HepG2 (cell line): ENCODE measurements around the gene ATP8B4. TPM values are rescaled to one million over a fixed set of nuclear protein-coding genes. Genes with fewer than 3 reads are reported as not detected.

Experiments used
- ATAC-seq: fragments of 200-7000 bp; cut with Tn5 transposase; 3 replicates; pipeline ENCODE4 v1.9.1; 2020; ENCODE audit warnings: mild to moderate bottlenecking, moderate library complexity
- BruUV-seq: library from RNA; stranded (reverse); fragments of 400-500 nt; replicated peaks from 2 replicates; lab custom pipeline; 2021; lab: Mats Ljungman, UMichigan
- CTCF ChIA-PET: fragments of 300-600 bp; formaldehyde crosslinking; extraction: SDS; loops from one replicate; lab custom pipeline; 2021; ENCODE audit warnings: low total read pairs, inconsistent platforms, low intra/inter-chr PET ratio; lab: Yijun Ruan, JAX
- POLR2A ChIA-PET: fragments of 350-600 bp; sonication (Branson Sonifier 250); formaldehyde crosslinking; loops from one replicate; lab custom pipeline; 2020; ENCODE audit warnings: antibody characterized with exemption, inconsistent platforms; lab: Yijun Ruan, JAX
- DNase-seq: peaks from one replicate; pipeline ENCODE4 v3.0.0-alpha.2; 2015; ENCODE audit warnings: low spot score
- FAIRE-seq: peaks from 3 replicates; lab custom pipeline; 2011; peaks lifted over from hg19 to GRCh38; lab: Jason Lieb, UNC
- H2AFZ ChIP-seq: one replicate; pipeline ENCODE4 v1.6.1; 2011; ENCODE audit warnings: low read length, inconsistent platforms
- H3K27ac ChIP-seq: fragments of 300-600 bp; 3 replicates; pipeline ENCODE4 v1.8.0; 2011; ENCODE audit warnings: mixed run types, mild to moderate bottlenecking, mixed read lengths, low read length, inconsistent platforms; ENCODE audit not compliant: insufficient read depth; ENCODE audit errors: extremely low read length
- H3K27me3 ChIP-seq, 2 experiments: fragments of 200-600 bp in 1 of 2; 2 replicates in 1 of 2; 3 replicates in 1 of 2; pipeline versions ENCODE4 v1.6.0 to v1.8.0; 2011; ENCODE audit warnings: low read length in 2 of 2, mild to moderate bottlenecking in 2 of 2, moderate library complexity in 2 of 2, inconsistent platforms in 1 of 2; ENCODE audit not compliant: insufficient read depth in 2 of 2, control insufficient read depth in 1 of 2
- H3K36me3 ChIP-seq, 2 experiments: fragments of 200-600 bp in 1 of 2; replicated peaks in 1 of 2; 2 replicates in 1 of 2; 3 replicates in 1 of 2; pipeline versions ENCODE4 v1.5.1 to v1.8.0; 2011; ENCODE audit warnings: low read length in 2 of 2, inconsistent platforms in 1 of 2; ENCODE audit not compliant: insufficient read depth in 2 of 2, control insufficient read depth in 1 of 2
- H3K4me1 ChIP-seq: 2 replicates; pipeline ENCODE4 v1.5.1; 2012; ENCODE audit warnings: low read length, inconsistent platforms; ENCODE audit not compliant: insufficient read depth
- H3K4me2 ChIP-seq: 2 replicates; pipeline ENCODE4 v1.6.0; 2011; ENCODE audit warnings: low read depth, low read length, inconsistent platforms
- H3K4me3 ChIP-seq, 3 experiments: fragments of 200-600 bp in 1 of 3; sonication (generic), shearing (Covaris generic) in 1 of 3; replicated peaks in 1 of 3; 2 replicates each; pipeline ENCODE4 v1.5.1; 2011 to 2016; ENCODE audit warnings: low read length in 3 of 3, inconsistent platforms in 2 of 3, low read depth in 2 of 3, mild to moderate bottlenecking in 2 of 3, control low read depth in 1 of 3, mixed read lengths in 1 of 3; ENCODE audit not compliant: insufficient read depth in 1 of 3
- H3K79me2 ChIP-seq: one replicate; pipeline ENCODE4 v1.6.1; 2011; ENCODE audit warnings: low read length, inconsistent platforms; ENCODE audit not compliant: insufficient read depth
- H3K9ac ChIP-seq: 2 replicates; pipeline ENCODE4 v1.6.0; 2011; ENCODE audit warnings: mild to moderate bottlenecking, low read depth, low read length, inconsistent platforms; ENCODE audit not compliant: insufficient read depth
- H3K9me3 ChIP-seq: 2 replicates; pipeline ENCODE4 v1.5.1; 2012; ENCODE audit warnings: mild to moderate bottlenecking, low read length
- H4K20me1 ChIP-seq: 2 replicates; pipeline ENCODE4 v1.6.0; 2011; ENCODE audit warnings: inconsistent platforms, mild to moderate bottlenecking, low read length, moderate library complexity; ENCODE audit not compliant: insufficient read depth
- BCLAF1 ChIP-seq: fragments of 450-650 bp; IDR thresholded peaks from 2 replicates; pipeline ENCODE4 v1.6.1; 2017; ENCODE audit warnings: mild to moderate bottlenecking
- CAMTA2 ChIP-seq: sonication (generic); formaldehyde crosslinking; IDR thresholded peaks from 2 replicates; pipeline ENCODE4 v1.4.0; 2020; ENCODE audit warnings: mild to moderate bottlenecking, missing genetic modification reagents, borderline replicate concordance
- FOXM1 ChIP-seq: sonication (generic); formaldehyde crosslinking; IDR thresholded peaks from 2 replicates; pipeline ENCODE4 v1.5.0; 2020; ENCODE audit warnings: missing genetic modification reagents
- GMEB1 ChIP-seq: sonication (generic); formaldehyde crosslinking; IDR thresholded peaks from 2 replicates; pipeline ENCODE4 v1.5.1; 2020; ENCODE audit warnings: missing genetic modification reagents, mild to moderate bottlenecking, borderline replicate concordance
- HOXD1 ChIP-seq: sonication (generic); formaldehyde crosslinking; IDR thresholded peaks from 2 replicates; pipeline ENCODE4 v1.5.0; 2020; ENCODE audit warnings: missing genetic modification reagents
- ISL2 ChIP-seq: sonication (generic); formaldehyde crosslinking; IDR thresholded peaks from 2 replicates; pipeline ENCODE4 v1.5.0; 2020; ENCODE audit warnings: missing genetic modification reagents
- MEIS2 ChIP-seq: sonication (generic); formaldehyde crosslinking; IDR thresholded peaks from 2 replicates; pipeline ENCODE4 v1.9.0; 2021; ENCODE audit warnings: mild to moderate bottlenecking, missing genetic modification reagents
- NFRKB ChIP-seq: fragments of 450-650 bp; IDR thresholded peaks from 2 replicates; pipeline ENCODE4 v1.6.1; 2017
- NFYC ChIP-seq: IDR thresholded peaks from 2 replicates; pipeline ENCODE4 v1.6.1; 2016; ENCODE audit warnings: missing genetic modification reagents, missing compliant biosample characterization
- RERE ChIP-seq: IDR thresholded peaks from 2 replicates; pipeline ENCODE4 v1.6.1; 2016; ENCODE audit warnings: low read depth, missing genetic modification reagents, missing compliant biosample characterization
- ZNF264 ChIP-seq: sonication (generic); formaldehyde crosslinking; IDR thresholded peaks from 2 replicates; pipeline ENCODE4 v1.4.0; 2020; ENCODE audit warnings: missing genetic modification reagents
- ZSCAN20 ChIP-seq: sonication (generic); formaldehyde crosslinking; IDR thresholded peaks from 2 replicates; pipeline ENCODE4 v1.4.0; 2020; ENCODE audit warnings: missing genetic modification reagents, mild to moderate bottlenecking, borderline replicate concordance
- WGBS: methylation state at CpG from one replicate; pipeline ENCODE4 v1.1.6; 2017; ENCODE audit warnings: low lambda C conversion rate; 5-methylcytosine and 5-hydroxymethylcytosine counted together
- in situ Hi-C: cut with HindIII; loops from 2 replicates; pipeline ENCODE4 v1.10.0; 2017; ENCODE audit warnings: low pct_unique_long_range_greater_than_20kb; ENCODE audit not compliant: extremely low pct_ligation_motif_present
- intact Hi-C: fragments of 100-400 bp; cut with micrococcal nuclease; formaldehyde crosslinking; loops from one replicate; pipeline ENCODE4 v1.10.0; 2022; ENCODE audit not compliant: unreplicated experiment
- polyA plus RNA-seq, 8 experiments: library from polyadenylated mRNA; depleted of rRNA in 3 of 8; stranded (reverse) in 7 of 8; unstranded in 1 of 8; fragments of >200 nt; fragmentation: Illumina TruSeq in 4 of 8; extraction: Trizol in 4 of 8; gene quantifications; 2 replicates each; pipeline versions ENCODE4 v1.2.1 to v1.2.3, GENCODE V29; 2011 to 2016; ENCODE audit warnings: low read depth in 4 of 8, missing spikeins in 1 of 8, mixed read lengths in 1 of 8; ENCODE audit not compliant: insufficient read depth in 1 of 8
- total RNA-seq, 5 experiments: library from RNA; depleted of rRNA; stranded (reverse); fragments of >200 nt; fragmentation: Illumina TruSeq; extraction: Trizol; gene quantifications; 2 replicates each; pipeline ENCODE4 v1.2.3, GENCODE V29; 2016; ENCODE audit warnings: low read depth in 1 of 5

The ATP8B4 gene
- total and polyA plus RNA-seq, 2 of the 13 experiments (the other 11 are each of a cell fraction or from before 2014, with no cell fraction given), result 0.24 to 0.69 TPM

GRCh38 chr15:50106457-50106856 lies 12.6 kb downstream of the ATP8B4 start:
- no TSS peak for BruUV-seq

GRCh38 chr15:50100486-50100885 lies 18.5 kb downstream of the ATP8B4 start:
- CTCF ChIA-PET, result no interaction called here
- no peak for DNase-seq
- Histone ChIP-seq H3K27me3 (no peaks in the 10 kb centered on the region), H3K36me3 (no peaks in the 10 kb centered on the region), H3K4me1 (no peaks in the 10 kb centered on the region), H3K27ac (no peak overlapping the region), H2AFZ (no peak overlapping the region), H4K20me1 (no peaks in the 10 kb centered on the region), H3K9me3 (no peaks in the 10 kb centered on the region), H3K4me2 (no peak overlapping the region), H3K79me2 (no peaks in the 10 kb centered on the region), H3K9ac (no peak overlapping the region), H3K4me3 (no peak overlapping the region)
- POLR2A ChIA-PET, result no interaction called here
- in situ Hi-C loops (no loop called here), intact Hi-C loops (no loop called here)
- ATAC-seq, result no peak
- WGBS, result 75% methylated on average over 1 of the region's 1 CpG
- no peak for FAIRE-seq
- no TSS peak for BruUV-seq
- TF ChIP-seq GMEB1 (CRISPR knock-in tag), result no peak
- no peak for TF ChIP-seq HOXD1 (CRISPR knock-in tag)
- TF ChIP-seq RERE (CRISPR knock-in tag), result no peak
- TF ChIP-seq CAMTA2 (CRISPR knock-in tag), result no peak
- TF ChIP-seq FOXM1, result no peak
- TF ChIP-seq NFYC (CRISPR knock-in tag), result no peak
- TF ChIP-seq BCLAF1, result no peak

More at GRCh38 chr15:50106457-50106856, 12.6 kb downstream of the ATP8B4 start:
- H3K27ac ChIP-seq, result no peak overlapping the region
- DNase-seq (no peak), FAIRE-seq (no peak), ATAC-seq (no peak)
- H3K4me2 ChIP-seq, result no peak overlapping the region
- no peak overlapping the region for H3K4me3 ChIP-seq
- no peaks in the 10 kb centered on the region for H3K36me3 ChIP-seq
- H3K9me3 ChIP-seq, result no peaks in the 10 kb centered on the region
- ChIA-PET CTCF (no interaction called here), POLR2A (no interaction called here)
- H3K27me3 ChIP-seq, result no peaks in the 10 kb centered on the region
- WGBS, result 51% methylated on average over 5 of the region's 5 CpGs
- no peaks in the 10 kb centered on the region for H3K79me2 ChIP-seq
- H3K9ac ChIP-seq, result no peak overlapping the region
- H3K4me1 ChIP-seq, result no peaks in the 10 kb centered on the region
- H2AFZ ChIP-seq, result no peak overlapping the region
- in situ Hi-C loops, result no loop called here
- no peaks in the 10 kb centered on the region for H4K20me1 ChIP-seq
- no peak for TF ChIP-seq ISL2 (CRISPR knock-in tag)
- no peak for TF ChIP-seq NFRKB
- TF ChIP-seq MEIS2 (CRISPR knock-in tag), result no peak
- TF ChIP-seq ZSCAN20 (CRISPR knock-in tag), result no peak
- no peak for TF ChIP-seq ZNF264 (CRISPR knock-in tag)
- intact Hi-C loops, result no loop called here
